ENCODE measurements around the gene GAL3ST2. TPM values are rescaled to one million over a fixed set of nuclear protein-coding genes. Genes with fewer than 3 reads are reported as not detected.
"Not testable (repeated sequence)": the region's sequence is repeated elsewhere in the genome, so short reads cannot be mapped to it uniquely, and the experiment has no call there.

Gene GAL3ST2
- under 1 TPM in 1 of 2 experiments, not detected in 1; 0.39 TPM for total RNA-seq
- under 1 TPM in 1 of 2 donors, not detected in 1; 0.14 TPM for polyA plus RNA-seq

GRCh38 chr2:241776336-241777169 is at the start of gene GAL3ST2:
TSS of gene GAL3ST2 (plus strand) at chr2:241776822. CDS start at chr2:241776956, 134 bp downstream.
- peak in 1 of 5 donors; percentile 18 for DNase-seq
- H3K27me3 Mint-ChIP-seq = no peaks in the 10 kb centered on the region
- no peak within 1 kb of the TSS for H3K4me3 Mint-ChIP-seq
- Histone ChIP-seq H3K27me3 (ENCODE audit: insufficient read depth, low read length) (no peaks in the 10 kb centered on the region), H3K4me1 (ENCODE audit: insufficient read depth, low read length) (peaks cover 19% of the 10 kb centered on the region), H3K27ac (ENCODE audit: low read depth, low read length) (no peak within 1 kb of the TSS), H3K4me3 (ENCODE audit: low read length in 2 of 2) (no peak within 1 kb of the TSS), H3K9me3 (ENCODE audit: control insufficient read depth in 1 of 2, low read length in 2 of 2) (no peaks in the 10 kb centered on the region), H3K36me3 (ENCODE audit: insufficient read depth, low read length) (no peaks in the 10 kb centered on the region)
- ChIA-PET CTCF (ENCODE audit: partially characterized antibody) (no interaction called here), POLR2A (ENCODE audit: partially characterized antibody) (interaction anchor here (1.3 kb wide), 1 partner anchor 13 kb away, joined by 4 read pairs; no protein-coding TSS in a partner anchor)
- H3K27ac Mint-ChIP-seq = no peak within 1 kb of the TSS
- H3K4me1 Mint-ChIP-seq = peaks cover 6 to 15% (median 10%) of the 10 kb centered on the region in 4 donors
- intact Hi-C loops (cut with micrococcal nuclease) = no loop called here
- peaks cover 0 to 9% (median 0%) of the 10 kb centered on the region in 8 donors for H3K9me3 Mint-ChIP-seq
- H3K36me3 Mint-ChIP-seq = no peaks in the 10 kb centered on the region

- Mint-ChIP-seq H3K27me3 (no peaks in the 10 kb centered on the region), H3K9me3 (peaks cover 0 to 2% (median 0%) of the 10 kb centered on the region in 8 donors), H3K36me3 (peaks cover 11 to 12% of the 10 kb centered on the region in 2 donors), H3K4me1 (peaks cover 5 to 28% (median 14%) of the 10 kb centered on the region in 4 donors), H3K4me3 (no peak overlapping the region), H3K27ac (no peak overlapping the region)
- DNase-seq = no peak
- Histone ChIP-seq H3K27me3 (ENCODE audit: insufficient read depth, low read length) (no peaks in the 10 kb centered on the region), H3K4me1 (ENCODE audit: insufficient read depth, low read length) (no peaks in the 10 kb centered on the region), H3K36me3 (ENCODE audit: insufficient read depth, low read length) (peaks cover 2% of the 10 kb centered on the region), H3K9me3 (ENCODE audit: control insufficient read depth in 1 of 2, low read length in 2 of 2) (no peaks in the 10 kb centered on the region), H3K4me3 (ENCODE audit: low read length in 2 of 2) (no peak overlapping the region), H3K27ac (ENCODE audit: low read depth, low read length) (no peak overlapping the region)
- CTCF ChIA-PET (ENCODE audit: partially characterized antibody) = no interaction called here
- intact Hi-C loops (cut with micrococcal nuclease) = no loop called here
- POLR2A ChIA-PET (ENCODE audit: partially characterized antibody) = interaction anchor here (4.4 kb wide), 1 partner anchor 25 kb away, joined by 12 read pairs; the partner anchor contains the start of gene ING5
Observed at GRCh38 chr2:241728000-241728399, 48.6 kb upstream of the GAL3ST2 start.

GRCh38 chr2:241728627-241729026 is 48.0 kb upstream of the GAL3ST2 start:
- H3K27ac Mint-ChIP-seq = no peak overlapping the region
- ChIA-PET POLR2A (ENCODE audit: partially characterized antibody) (interaction anchor here (4.4 kb wide), 1 partner anchor 26 kb away, joined by 12 read pairs; the partner anchor contains the start of gene ING5), CTCF (ENCODE audit: partially characterized antibody) (no interaction called here)
- H3K4me3 Mint-ChIP-seq = no peak overlapping the region
- Histone ChIP-seq H3K27ac (ENCODE audit: low read depth, low read length) (no peak overlapping the region), H3K4me3 (ENCODE audit: low read length in 2 of 2) (no peak overlapping the region), H3K9me3 (ENCODE audit: control insufficient read depth in 1 of 2, low read length in 2 of 2) (no peaks in the 10 kb centered on the region), H3K27me3 (ENCODE audit: insufficient read depth, low read length) (no peaks in the 10 kb centered on the region), H3K36me3 (ENCODE audit: insufficient read depth, low read length) (no peaks in the 10 kb centered on the region), H3K4me1 (ENCODE audit: insufficient read depth, low read length) (peaks cover 1% of the 10 kb centered on the region)
- peaks cover 0 to 2% (median 0%) of the 10 kb centered on the region in 8 donors for H3K9me3 Mint-ChIP-seq
- intact Hi-C loops (cut with micrococcal nuclease) = no loop called here
- no peak for DNase-seq
- H3K27me3 Mint-ChIP-seq = no peaks in the 10 kb centered on the region
- peaks cover 5 to 7% of the 10 kb centered on the region in 2 donors for H3K36me3 Mint-ChIP-seq
- peaks cover 6 to 32% (median 14%) of the 10 kb centered on the region in 4 donors for H3K4me1 Mint-ChIP-seq

GRCh38 chr2:241729868-241730267 is 46.8 kb upstream of the GAL3ST2 start:
- no peaks in the 10 kb centered on the region for H3K27me3 Mint-ChIP-seq
- no peak overlapping the region for H3K27ac Mint-ChIP-seq
- peaks cover 0 to 4% of the 10 kb centered on the region in 2 donors for H3K36me3 Mint-ChIP-seq
- ChIA-PET POLR2A (ENCODE audit: partially characterized antibody) (interaction anchor here (0.9 kb wide), 1 partner anchor 27 kb away, joined by 3 read pairs; no protein-coding TSS in a partner anchor), CTCF (ENCODE audit: partially characterized antibody) (interaction anchor here (6.8 kb wide), 1 partner anchor 29 kb away, joined by 36 read pairs; the partner anchor contains the start of gene ING5)
- Histone ChIP-seq H3K27ac (ENCODE audit: low read depth, low read length) (no peak overlapping the region), H3K36me3 (ENCODE audit: insufficient read depth, low read length) (no peaks in the 10 kb centered on the region), H3K9me3 (ENCODE audit: control insufficient read depth in 1 of 2, low read length in 2 of 2) (no peaks in the 10 kb centered on the region), H3K4me1 (ENCODE audit: insufficient read depth, low read length) (peaks cover 7% of the 10 kb centered on the region), H3K27me3 (ENCODE audit: insufficient read depth, low read length) (no peaks in the 10 kb centered on the region), H3K4me3 (ENCODE audit: low read length in 2 of 2) (no peak overlapping the region)
- H3K4me3 Mint-ChIP-seq = peak overlapping the region in 2 of 8 donors; percentile 10 to 20
- DNase-seq = no peak
- intact Hi-C loops (cut with micrococcal nuclease) = no loop called here
- H3K9me3 Mint-ChIP-seq = peaks cover 0 to 1% (median 0%) of the 10 kb centered on the region in 8 donors
- peaks cover 6 to 36% (median 14%) of the 10 kb centered on the region in 4 donors for H3K4me1 Mint-ChIP-seq

- H3K4me1 Mint-ChIP-seq = peaks cover 6 to 40% (median 14%) of the 10 kb centered on the region in 4 donors
- no peaks in the 10 kb centered on the region for H3K9me3 Mint-ChIP-seq
- CTCF ChIA-PET (ENCODE audit: partially characterized antibody) = interaction anchor here (1.7 to 6.8 kb wide), 2 partner anchors 30 to 43 kb away, joined by 3 to 36 read pairs; partner anchors contain the start of gene ING5
- Histone ChIP-seq H3K36me3 (ENCODE audit: insufficient read depth, low read length) (no peaks in the 10 kb centered on the region), H3K4me1 (ENCODE audit: insufficient read depth, low read length) (peaks cover 11% of the 10 kb centered on the region), H3K9me3 (ENCODE audit: control insufficient read depth in 1 of 2, low read length in 2 of 2) (no peaks in the 10 kb centered on the region), H3K4me3 (ENCODE audit: low read length in 2 of 2) (no peak overlapping the region), H3K27me3 (ENCODE audit: insufficient read depth, low read length) (no peaks in the 10 kb centered on the region), H3K27ac (ENCODE audit: low read depth, low read length) (no peak overlapping the region)
- no peak overlapping the region for H3K4me3 Mint-ChIP-seq
- intact Hi-C loops (cut with micrococcal nuclease) = no loop called here
- H3K36me3 Mint-ChIP-seq = peaks cover 0 to under 1% of the 10 kb centered on the region in 2 donors
- POLR2A ChIA-PET (ENCODE audit: partially characterized antibody) = no interaction called here
- no peaks in the 10 kb centered on the region for H3K27me3 Mint-ChIP-seq
- no peak for DNase-seq
- H3K27ac Mint-ChIP-seq = peak overlapping the region in 3 of 7 donors; percentile 42 to 76 (median 66)
Observed at GRCh38 chr2:241730671-241731293, 45.8 kb upstream of the GAL3ST2 start.

- POLR2A ChIA-PET (ENCODE audit: partially characterized antibody) = interaction anchor here (2.3 to 2.8 kb wide), 2 partner anchors 30 to 31 kb away, joined by 26 to 40 read pairs; partner anchors contain the start of gene ING5
- peak overlapping the region in 6 of 8 donors; percentile 25 to 76 (median 50) for H3K4me3 Mint-ChIP-seq
- DNase-seq = peak; percentile 10 to 52 (median 47)
- H3K27ac ChIP-seq (ENCODE audit: low read depth, low read length); H3K36me3 Mint-ChIP-seq; H3K9me3 Mint-ChIP-seq; H3K9me3 ChIP-seq (ENCODE audit: control insufficient read depth in 1 of 2, low read length in 2 of 2); H3K27me3 Mint-ChIP-seq; H3K27me3 ChIP-seq (ENCODE audit: insufficient read depth, low read length); H3K36me3 ChIP-seq (ENCODE audit: insufficient read depth, low read length); H3K4me3 ChIP-seq (ENCODE audit: low read length in 2 of 2); intact Hi-C loops (cut with micrococcal nuclease): not testable (repeated sequence)
- peaks cover 10 to 48% (median 21%) of the 10 kb centered on the region in 4 donors for H3K4me1 Mint-ChIP-seq
- H3K27ac Mint-ChIP-seq = peak overlapping the region in 5 of 7 donors; percentile 22 to 73 (median 56)
- CTCF ChIA-PET (ENCODE audit: partially characterized antibody) = interaction anchor here (0.7 to 6.8 kb wide), 6 partner anchors 26 to 146 kb away, joined by 3 to 36 read pairs (median 7); partner anchors contain the start of genes DTYMK, ING5 and RTP5
- H3K4me1 ChIP-seq (ENCODE audit: insufficient read depth, low read length) = peaks cover 14% of the 10 kb centered on the region
Observed at GRCh38 chr2:241732513-241733186, 44.0 kb upstream of the GAL3ST2 start.
